ENCODE measurements around the gene AP1B1.
A peak's percentile ranks its signal among the peaks of the same experiment; 100 is the strongest.
"Not testable (repeated sequence)": the region's sequence is repeated elsewhere in the genome, so short reads cannot be mapped to it uniquely, and the experiment has no call there.

The AP1B1 gene

GRCh38 chr22:29387921-29388758 is at the start of gene AP1B1:
TSS of gene AP1B1 (minus strand) at chr22:29388570. CDS start at chr22:29367243, 21,327 bp downstream.
- H3K4me3 ChIP-seq (ENCODE audit: low read depth, low read length) = peak within 1 kb of the TSS; percentile 72

GRCh38 chr22:29435236-29436136 is 47.1 kb upstream of the AP1B1 start:
- H3K4me3 ChIP-seq (ENCODE audit: low read depth, low read length) = no peak overlapping the region

GRCh38 chr22:29434288-29434687 is 45.9 kb upstream of the AP1B1 start:
- H3K4me3 ChIP-seq (ENCODE audit: low read depth, low read length) = no peak overlapping the region

GRCh38 chr22:29433856-29434255 is 45.5 kb upstream of the AP1B1 start:
- no peak overlapping the region for H3K4me3 ChIP-seq (ENCODE audit: low read depth, low read length)

- H3K4me3 ChIP-seq (ENCODE audit: low read depth, low read length) = no peak overlapping the region
Measured at GRCh38 chr22:29431986-29432385, 43.6 kb upstream of the AP1B1 start.

GRCh38 chr22:29427176-29427760 is 38.9 kb upstream of the AP1B1 start:
- H3K4me3 ChIP-seq (ENCODE audit: low read depth, low read length) = no peak overlapping the region

- no peak overlapping the region for H3K4me3 ChIP-seq (ENCODE audit: low read depth, low read length)
Measured at GRCh38 chr22:29426476-29426875, 38.1 kb upstream of the AP1B1 start.

GRCh38 chr22:29418704-29419103 is 30.3 kb upstream of the AP1B1 start:
- not testable (repeated sequence) for H3K4me3 ChIP-seq (ENCODE audit: low read depth, low read length)

- H3K4me3 ChIP-seq (ENCODE audit: low read depth, low read length) = not testable (repeated sequence)
Measured at GRCh38 chr22:29414951-29415591, 26.7 kb upstream of the AP1B1 start.

- not testable (repeated sequence) for H3K4me3 ChIP-seq (ENCODE audit: low read depth, low read length)
Measured at GRCh38 chr22:29412772-29413171, 24.4 kb upstream of the AP1B1 start.

- not testable (repeated sequence) for H3K4me3 ChIP-seq (ENCODE audit: low read depth, low read length)
Measured at GRCh38 chr22:29411569-29412211, 23.3 kb upstream of the AP1B1 start.

GRCh38 chr22:29408940-29409339 is 20.6 kb upstream of the AP1B1 start:
- H3K4me3 ChIP-seq (ENCODE audit: low read depth, low read length) = no peak overlapping the region

GRCh38 chr22:29401538-29401937 is 13.2 kb upstream of the AP1B1 start:
- H3K4me3 ChIP-seq (ENCODE audit: low read depth, low read length) = not testable (repeated sequence)

- H3K4me3 ChIP-seq (ENCODE audit: low read depth, low read length) = no peak overlapping the region
Measured at GRCh38 chr22:29400576-29400975, 12.2 kb upstream of the AP1B1 start.

GRCh38 chr22:29397791-29398190 is 9.4 kb upstream of the AP1B1 start:
- H3K4me3 ChIP-seq (ENCODE audit: low read depth, low read length) = no peak overlapping the region

- no peak overlapping the region for H3K4me3 ChIP-seq (ENCODE audit: low read depth, low read length)
Measured at GRCh38 chr22:29396126-29396525, 7.8 kb upstream of the AP1B1 start.

- H3K4me3 ChIP-seq (ENCODE audit: low read depth, low read length) = no peak overlapping the region
Measured at GRCh38 chr22:29394931-29395581, 6.7 kb upstream of the AP1B1 start.

- no peak overlapping the region for H3K4me3 ChIP-seq (ENCODE audit: low read depth, low read length)
Measured at GRCh38 chr22:29393019-29393608, 4.7 kb upstream of the AP1B1 start.

- no peak overlapping the region for H3K4me3 ChIP-seq (ENCODE audit: low read depth, low read length)
Measured at GRCh38 chr22:29391546-29391945, 3.2 kb upstream of the AP1B1 start.

GRCh38 chr22:29390270-29390669 is 1.9 kb upstream of the AP1B1 start:
- no peak overlapping the region for H3K4me3 ChIP-seq (ENCODE audit: low read depth, low read length)

All from iPS-11a (cell line).